Liver (tissue), 3 donors: ENCODE results near the gene HAPLN1.

Experiments used
- CTCF ChIP-seq: fragments of 150-350 bp; IDR thresholded peaks from 2 replicates; pipeline ENCODE4 v1.5.1; 2017; ENCODE audit warnings: improper control_type of control experiment, low read depth, low read length; ENCODE audit not compliant: missing input control
- FOXA1 ChIP-seq: IDR thresholded peaks from 2 replicates; pipeline ENCODE4 v1.6.1; 2016; ENCODE audit warnings: antibody characterized with exemption
- FOXA2 ChIP-seq: IDR thresholded peaks from 2 replicates; pipeline ENCODE4 v1.6.1; 2016; ENCODE audit warnings: antibody characterized with exemption
- HNF4A ChIP-seq, 2 donors: conservative IDR thresholded peaks; 2 replicates each; pipeline ENCODE4 v1.6.1; 2016; ENCODE audit warnings: antibody characterized with exemption in 2 of 2, mild to moderate bottlenecking in 2 of 2
- JUND ChIP-seq, 2 donors: IDR thresholded peaks; 2 replicates each; pipeline ENCODE4 v1.6.1; 2016; ENCODE audit warnings: antibody characterized with exemption in 2 of 2
- RAD21 ChIP-seq, 2 donors: IDR thresholded peaks; 2 replicates each; pipeline ENCODE4 v1.6.1; 2016; ENCODE audit warnings: antibody characterized with exemption in 2 of 2, mild to moderate bottlenecking in 2 of 2
- REST ChIP-seq: IDR thresholded peaks from 2 replicates; pipeline ENCODE4 v1.6.1; 2016; ENCODE audit warnings: antibody characterized with exemption, mild to moderate bottlenecking
- SP1 ChIP-seq: IDR thresholded peaks from 2 replicates; pipeline ENCODE4 v1.6.1; 2018; ENCODE audit warnings: antibody characterized with exemption, mild to moderate bottlenecking
- donor health status: healthy.
- donor health status: healthy.

- TF ChIP-seq SP1 (no peak), CTCF (no peak), REST (no peak), RAD21 (IDR thresholded peaks at IDR 0.05) (no peak), FOXA2 (no peak), JUND (IDR thresholded peaks at IDR 0.05) (no peak), HNF4A (conservative IDR thresholded peaks at IDR 0.05) (no peak), FOXA1 (no peak)
Measured at GRCh38 chr5:83633285-83633684, 87.4 kb downstream of the HAPLN1 start.
